ENCODE data around the gene MYO9B. TPM values are rescaled to one million over a fixed set of nuclear protein-coding genes. Genes with fewer than 3 reads are reported as not detected.
A peak's percentile ranks its signal among the peaks of the same experiment; 100 is the strongest.
"Not testable (repeated sequence)": the region's sequence is repeated elsewhere in the genome, so short reads cannot be mapped to it uniquely, and the experiment has no call there.

MYO9B gene
- total RNA-seq, 1 experiment from 2014 or later: 94.3 TPM

DNA sequence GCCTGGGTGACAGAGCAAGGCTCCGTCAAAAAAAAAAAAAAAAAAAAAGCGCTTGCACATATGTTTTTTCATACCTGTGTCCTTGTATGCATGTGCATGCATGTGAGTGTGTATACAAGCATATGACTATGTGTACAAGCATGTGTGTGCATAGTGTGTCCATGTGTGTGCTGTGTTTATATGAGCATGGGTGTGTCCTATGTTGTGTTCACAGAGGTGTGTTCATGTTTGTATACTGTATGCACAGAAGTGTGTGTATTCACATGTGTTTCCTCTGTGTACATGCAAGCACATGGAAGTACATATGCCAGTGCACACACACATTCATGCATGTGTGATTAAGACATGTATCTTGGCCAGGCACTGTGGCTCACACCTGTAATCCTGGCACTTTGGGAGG lies 17.1 kb downstream of the MYO9B start (continued):
- no peak for TF ChIP-seq IRF1 (CRISPR knock-in tag; IDR thresholded peaks at IDR 0.05)

DNA sequence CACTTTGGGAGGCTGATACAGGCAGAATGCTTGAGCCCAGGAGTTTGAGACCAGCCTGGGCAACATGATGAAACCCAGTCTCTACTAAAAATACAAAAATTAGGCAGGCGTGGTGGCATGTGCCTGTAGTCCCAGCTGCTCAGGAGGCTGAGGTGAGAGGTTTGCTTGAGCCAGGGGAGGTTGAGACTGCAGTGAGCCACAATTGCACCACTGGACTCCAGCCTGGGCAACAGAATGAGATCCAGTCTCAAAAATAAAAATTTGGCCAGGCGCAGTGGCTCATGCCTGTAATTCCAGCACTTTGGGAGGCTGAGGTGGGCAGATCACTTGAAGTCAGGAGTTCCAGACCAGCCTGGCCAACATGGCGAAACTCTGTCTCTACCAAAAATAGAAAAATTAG lies 19.1 kb downstream of the MYO9B start:
- DNase-seq (ENCODE audit: low spot score); ATAC-seq; H3K9me3 Mint-ChIP-seq; CTCF ChIA-PET; H3K27me3 Mint-ChIP-seq (ENCODE audit: low read depth); H3K36me3 Mint-ChIP-seq; H3K4me3 Mint-ChIP-seq; POLR2A ChIA-PET; H3K27ac Mint-ChIP-seq: not testable (repeated sequence)
- peaks cover 25% of the 10 kb centered on the region for H3K4me1 Mint-ChIP-seq

- no peak for DNase-seq (ENCODE audit: low spot score)
- no peak for ATAC-seq
- ChIA-PET CTCF (interaction anchor here (0.6 kb wide), 1 partner anchor 764 kb away, joined by 5 read pairs; no protein-coding TSS in a partner anchor), POLR2A (no interaction called here)
- Mint-ChIP-seq H3K4me3 (no peak overlapping the region), H3K9me3 (no peaks in the 10 kb centered on the region), H3K36me3 (peaks cover 2% of the 10 kb centered on the region; the same call in 1 of the 2 replicates), H3K27me3 (ENCODE audit: low read depth) (no peaks in the 10 kb centered on the region), H3K27ac (peak overlapping the region; percentile 65; the same call in 1 of the 2 replicates), H3K4me1 (peaks cover 23% of the 10 kb centered on the region)
- TF ChIP-seq TEAD1 (CRISPR knock-in tag; IDR thresholded peaks at IDR 0.05): no peak
- TF ChIP-seq, protein P1, sequence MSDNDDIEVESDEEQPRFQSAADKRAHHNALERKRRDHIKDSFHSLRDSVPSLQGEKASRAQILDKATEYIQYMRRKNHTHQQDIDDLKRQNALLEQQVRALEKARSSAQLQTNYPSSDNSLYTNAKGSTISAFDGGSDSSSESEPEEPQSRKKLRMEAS (CRISPR knock-in tag; IDR thresholded peaks at IDR 0.05): no peak
- no peak for TF ChIP-seq ZNF671 (CRISPR knock-in tag; IDR thresholded peaks at IDR 0.05)
- TF ChIP-seq CBFB (CRISPR knock-in tag; IDR thresholded peaks at IDR 0.05; ENCODE audit: low read depth): no peak
- TF ChIP-seq ATF1 (CRISPR knock-in tag; IDR thresholded peaks at IDR 0.05): no peak
- TF ChIP-seq, protein P2, sequence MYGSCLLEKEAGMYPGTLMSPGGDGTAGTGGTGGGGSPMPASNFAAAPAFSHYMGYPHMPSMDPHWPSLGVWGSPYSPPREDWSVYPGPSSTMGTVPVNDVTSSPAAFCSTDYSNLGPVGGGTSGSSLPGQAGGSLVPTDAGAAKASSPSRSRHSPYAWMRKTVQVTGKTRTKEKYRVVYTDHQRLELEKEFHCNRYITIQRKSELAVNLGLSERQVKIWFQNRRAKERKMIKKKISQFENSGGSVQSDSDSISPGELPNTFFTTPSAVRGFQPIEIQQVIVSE (CRISPR knock-in tag; IDR thresholded peaks at IDR 0.05; ENCODE audit: borderline replicate concordance): no peak
- TF ChIP-seq ZNF532 (CRISPR knock-in tag; IDR thresholded peaks at IDR 0.05; ENCODE audit: borderline replicate concordance): no peak
- no peak for TF ChIP-seq NFYB (CRISPR knock-in tag; conservative IDR thresholded peaks at IDR 0.05; ENCODE audit: low read depth)
- TF ChIP-seq IRF1 (CRISPR knock-in tag; IDR thresholded peaks at IDR 0.05): no peak
- TF ChIP-seq FOXP4 (CRISPR knock-in tag; IDR thresholded peaks at IDR 0.05): no peak
- no peak for TF ChIP-seq STAT6 (CRISPR knock-in tag; conservative IDR thresholded peaks at IDR 0.05; ENCODE audit: low read depth)
- TF ChIP-seq GABPB1 (CRISPR knock-in tag; IDR thresholded peaks at IDR 0.05): no peak
- no peak for TF ChIP-seq E2F1 (CRISPR knock-in tag; IDR thresholded peaks at IDR 0.05)
- no peak for TF ChIP-seq ELF4 (CRISPR knock-in tag; IDR thresholded peaks at IDR 0.05; ENCODE audit: low read depth)
- no peak for TF ChIP-seq MYBL2 (CRISPR knock-in tag; IDR thresholded peaks at IDR 0.05)
- TF ChIP-seq, protein P3, sequence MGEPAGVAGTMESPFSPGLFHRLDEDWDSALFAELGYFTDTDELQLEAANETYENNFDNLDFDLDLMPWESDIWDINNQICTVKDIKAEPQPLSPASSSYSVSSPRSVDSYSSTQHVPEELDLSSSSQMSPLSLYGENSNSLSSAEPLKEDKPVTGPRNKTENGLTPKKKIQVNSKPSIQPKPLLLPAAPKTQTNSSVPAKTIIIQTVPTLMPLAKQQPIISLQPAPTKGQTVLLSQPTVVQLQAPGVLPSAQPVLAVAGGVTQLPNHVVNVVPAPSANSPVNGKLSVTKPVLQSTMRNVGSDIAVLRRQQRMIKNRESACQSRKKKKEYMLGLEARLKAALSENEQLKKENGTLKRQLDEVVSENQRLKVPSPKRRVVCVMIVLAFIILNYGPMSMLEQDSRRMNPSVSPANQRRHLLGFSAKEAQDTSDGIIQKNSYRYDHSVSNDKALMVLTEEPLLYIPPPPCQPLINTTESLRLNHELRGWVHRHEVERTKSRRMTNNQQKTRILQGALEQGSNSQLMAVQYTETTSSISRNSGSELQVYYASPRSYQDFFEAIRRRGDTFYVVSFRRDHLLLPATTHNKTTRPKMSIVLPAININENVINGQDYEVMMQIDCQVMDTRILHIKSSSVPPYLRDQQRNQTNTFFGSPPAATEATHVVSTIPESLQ (CRISPR knock-in tag; IDR thresholded peaks at IDR 0.05): no peak
Measured at GRCh38 chr19:17095141-17095919, 19.8 kb downstream of the MYO9B start.
